HG03575 (cell line): ENCODE results near the gene MROH2A.

Experiments used
- ATAC-seq: cut with Tn5 transposase; IDR thresholded peaks from one replicate; pipeline ENCODE4 v1.9.1; 2021; ENCODE audit not compliant: unreplicated experiment, insufficient number of reproducible peaks, low FRiP score; ENCODE audit errors: extremely low read depth

MROH2A gene

GRCh38 chr2:233758849-233759248 is 19.3 kb upstream of the MROH2A start:
- ATAC-seq: no peak

DNA sequence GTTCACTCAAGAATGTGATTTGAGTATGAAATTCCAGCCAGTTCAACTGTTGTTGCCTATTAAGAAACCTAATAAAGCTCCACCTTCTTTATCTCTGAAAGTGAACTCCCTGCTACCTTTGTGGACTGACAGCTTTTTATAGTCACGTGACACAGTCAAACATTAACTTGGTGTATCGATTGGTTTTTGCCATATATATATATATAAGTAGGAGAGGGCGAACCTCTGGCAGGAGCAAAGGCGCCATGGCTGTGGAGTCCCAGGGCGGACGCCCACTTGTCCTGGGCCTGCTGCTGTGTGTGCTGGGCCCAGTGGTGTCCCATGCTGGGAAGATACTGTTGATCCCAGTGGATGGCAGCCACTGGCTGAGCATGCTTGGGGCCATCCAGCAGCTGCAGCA is 18.1 kb upstream of the MROH2A start, which contains the start of gene UGT1A1:
UGT1A1 (plus strand) TSS at position 228 of the 400 bp plus-strand sequence; CDS start at position 246, 18 bp downstream.
- no peak for ATAC-seq

DNA sequence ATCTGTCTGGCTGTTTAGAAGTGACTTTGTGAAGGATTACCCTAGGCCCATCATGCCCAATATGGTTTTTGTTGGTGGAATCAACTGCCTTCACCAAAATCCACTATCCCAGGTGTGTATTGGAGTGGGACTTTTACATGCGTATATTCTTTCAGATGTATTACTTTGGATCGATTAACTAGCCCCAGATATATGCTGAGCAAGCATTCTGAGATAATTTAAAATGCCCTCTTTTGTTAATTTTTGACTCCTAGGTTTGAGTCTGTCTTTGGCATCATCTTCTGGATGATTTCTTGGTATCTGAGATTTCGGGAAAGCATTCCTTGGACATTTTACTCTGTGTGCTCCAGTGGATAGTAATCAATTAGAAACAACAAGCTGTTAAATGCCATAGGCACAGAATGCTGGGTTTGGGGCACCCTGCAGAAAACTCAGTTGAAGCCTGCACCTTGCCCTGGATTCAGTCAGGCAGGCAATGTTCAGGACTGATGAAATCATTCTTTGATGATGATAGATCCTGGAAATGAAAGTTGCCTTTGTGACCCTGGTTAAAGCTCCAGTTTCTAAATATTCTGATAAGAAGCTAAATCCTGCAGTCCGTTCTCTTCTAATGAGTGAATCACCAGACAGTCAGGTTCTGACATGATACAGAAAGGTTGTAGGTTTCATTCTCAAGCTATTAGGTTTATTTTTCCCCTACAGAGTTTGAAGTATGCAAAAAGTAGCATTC is 16.9 kb upstream of the MROH2A start:
- ATAC-seq: no peak

GRCh38 chr2:233764264-233764663 is 13.9 kb upstream of the MROH2A start:
- ATAC-seq: no peak

DNA sequence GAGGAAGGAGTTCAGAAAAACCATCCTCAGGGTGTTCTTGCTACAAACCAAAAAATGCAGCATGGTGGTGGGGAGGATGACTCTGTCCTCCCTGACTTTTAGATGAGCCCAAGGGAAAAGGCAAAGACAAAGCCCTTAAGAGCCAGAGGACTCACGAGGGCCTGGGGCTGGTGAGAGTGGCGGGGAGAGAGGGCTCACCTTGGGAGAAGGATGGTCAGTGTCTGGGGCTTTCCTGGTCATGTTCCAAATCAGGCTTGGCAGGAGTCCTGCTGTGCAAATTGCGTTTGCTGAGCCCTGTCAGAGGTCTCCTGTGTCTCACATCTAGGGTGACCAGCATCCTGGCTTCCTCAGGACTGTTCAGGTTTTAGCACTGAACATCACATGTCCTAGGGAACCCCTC is 13.4 kb upstream of the MROH2A start:
- ATAC-seq: no peak

- ATAC-seq: no peak
Measured at GRCh38 chr2:233766416-233766815, 11.7 kb upstream of the MROH2A start.

- no peak for ATAC-seq
Measured at GRCh38 chr2:233768076-233768475, 10.1 kb upstream of the MROH2A start.

GRCh38 chr2:233769260-233769659 is 8.9 kb upstream of the MROH2A start:
- no peak for ATAC-seq

DNA sequence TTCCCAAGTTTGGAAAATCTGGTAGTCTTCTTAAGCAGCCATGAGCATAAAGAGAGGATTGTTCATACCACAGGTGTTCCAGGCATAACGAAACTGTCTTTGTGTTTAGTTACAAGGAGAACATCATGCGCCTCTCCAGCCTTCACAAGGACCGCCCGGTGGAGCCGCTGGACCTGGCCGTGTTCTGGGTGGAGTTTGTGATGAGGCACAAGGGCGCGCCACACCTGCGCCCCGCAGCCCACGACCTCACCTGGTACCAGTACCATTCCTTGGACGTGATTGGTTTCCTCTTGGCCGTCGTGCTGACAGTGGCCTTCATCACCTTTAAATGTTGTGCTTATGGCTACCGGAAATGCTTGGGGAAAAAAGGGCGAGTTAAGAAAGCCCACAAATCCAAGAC is 6.0 kb upstream of the MROH2A start:
- ATAC-seq: no peak

DNA sequence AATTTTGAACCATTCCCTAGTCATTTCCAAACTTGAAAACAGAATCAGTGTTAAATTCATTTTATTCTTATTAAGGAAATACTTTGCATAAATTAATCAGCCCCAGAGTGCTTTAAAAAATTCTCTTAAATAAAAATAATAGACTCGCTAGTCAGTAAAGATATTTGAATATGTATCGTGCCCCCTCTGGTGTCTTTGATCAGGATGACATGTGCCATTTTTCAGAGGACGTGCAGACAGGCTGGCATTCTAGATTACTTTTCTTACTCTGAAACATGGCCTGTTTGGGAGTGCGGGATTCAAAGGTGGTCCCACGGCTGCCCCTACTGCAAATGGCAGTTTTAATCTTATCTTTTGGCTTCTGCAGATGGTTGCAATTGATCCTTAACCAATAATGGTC is 5.5 kb upstream of the MROH2A start:
- ATAC-seq: no peak

DNA sequence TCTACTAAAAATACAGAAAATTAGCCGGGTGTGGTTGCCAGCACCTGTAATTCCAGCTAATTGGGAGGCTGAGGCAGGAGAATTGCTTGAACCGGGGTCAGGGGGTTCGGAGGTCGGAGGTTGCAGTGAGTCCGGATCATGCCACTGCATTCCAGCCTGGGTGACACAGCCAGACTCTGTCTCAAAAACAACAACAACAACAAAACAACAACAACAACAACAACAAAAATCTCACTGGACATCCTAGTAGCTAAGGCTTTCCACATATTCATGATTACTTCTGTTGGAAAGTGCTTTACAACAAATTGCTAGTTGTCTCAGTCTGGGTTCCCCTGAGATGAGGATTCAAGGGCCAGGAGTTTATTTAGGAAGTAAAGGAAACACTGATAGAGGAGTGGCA is 4.3 kb upstream of the MROH2A start:
- no peak for ATAC-seq

GRCh38 chr2:233775414-233775813 is 2.7 kb upstream of the MROH2A start:
- no peak for ATAC-seq

DNA sequence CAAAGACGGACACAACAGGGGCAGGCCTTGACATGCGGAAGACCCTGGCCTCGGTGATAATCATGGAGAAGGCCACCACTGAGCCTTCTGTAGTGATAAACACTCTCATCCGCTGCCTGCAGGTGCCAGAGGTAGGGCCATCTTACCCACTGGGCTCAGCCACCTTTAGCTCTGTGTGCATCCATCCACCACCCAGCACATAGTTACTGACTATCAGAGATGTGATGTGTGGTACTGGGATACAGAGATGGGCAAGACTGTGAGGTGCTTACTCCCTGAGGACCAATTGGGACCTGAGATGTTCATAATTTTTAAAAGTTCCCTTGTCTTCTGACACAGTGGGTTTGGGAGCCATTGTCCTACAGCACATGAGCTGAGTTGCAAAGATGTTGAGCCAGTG is 1.6 kb downstream of the MROH2A start:
- ATAC-seq: no peak

DNA sequence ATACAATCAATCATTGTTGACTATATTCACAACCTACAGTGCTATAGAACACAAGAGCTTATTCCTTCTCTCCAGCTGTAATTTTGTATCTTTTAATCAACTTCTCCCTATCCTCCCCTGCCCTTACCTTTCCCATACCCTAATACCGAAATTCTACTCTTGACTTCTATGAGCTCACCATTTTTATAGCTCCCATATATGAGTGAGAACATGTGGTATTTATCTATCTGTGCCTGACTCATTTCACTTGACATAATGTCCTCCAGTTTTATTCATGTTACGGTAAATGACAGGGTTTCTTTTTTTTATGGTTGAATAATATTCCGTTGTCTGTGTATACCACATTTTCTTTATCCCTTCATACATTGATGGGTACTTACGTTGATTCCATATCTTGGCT is 2.6 kb downstream of the MROH2A start:
- ATAC-seq: no peak

DNA sequence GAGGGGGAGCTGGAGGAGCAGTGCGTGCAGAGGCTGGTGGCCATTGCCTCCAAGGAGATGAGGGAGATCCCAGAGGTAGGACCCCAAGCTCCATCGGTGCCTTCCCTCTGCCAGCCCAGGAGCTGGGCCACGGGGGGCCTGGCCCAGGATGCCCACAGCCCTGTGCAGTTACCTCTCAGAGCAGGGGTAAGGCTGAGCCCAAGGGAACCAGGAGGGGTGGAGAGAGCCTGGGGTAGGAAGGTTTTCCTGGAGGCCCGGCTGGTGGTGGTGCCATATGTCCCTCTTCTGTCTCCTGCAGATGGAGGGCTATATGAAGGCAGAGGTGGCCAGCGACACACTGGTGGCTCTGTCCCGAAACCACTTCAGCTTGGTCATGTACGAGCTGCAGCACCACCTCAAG is 11.4 kb downstream of the MROH2A start:
- no peak for ATAC-seq

DNA sequence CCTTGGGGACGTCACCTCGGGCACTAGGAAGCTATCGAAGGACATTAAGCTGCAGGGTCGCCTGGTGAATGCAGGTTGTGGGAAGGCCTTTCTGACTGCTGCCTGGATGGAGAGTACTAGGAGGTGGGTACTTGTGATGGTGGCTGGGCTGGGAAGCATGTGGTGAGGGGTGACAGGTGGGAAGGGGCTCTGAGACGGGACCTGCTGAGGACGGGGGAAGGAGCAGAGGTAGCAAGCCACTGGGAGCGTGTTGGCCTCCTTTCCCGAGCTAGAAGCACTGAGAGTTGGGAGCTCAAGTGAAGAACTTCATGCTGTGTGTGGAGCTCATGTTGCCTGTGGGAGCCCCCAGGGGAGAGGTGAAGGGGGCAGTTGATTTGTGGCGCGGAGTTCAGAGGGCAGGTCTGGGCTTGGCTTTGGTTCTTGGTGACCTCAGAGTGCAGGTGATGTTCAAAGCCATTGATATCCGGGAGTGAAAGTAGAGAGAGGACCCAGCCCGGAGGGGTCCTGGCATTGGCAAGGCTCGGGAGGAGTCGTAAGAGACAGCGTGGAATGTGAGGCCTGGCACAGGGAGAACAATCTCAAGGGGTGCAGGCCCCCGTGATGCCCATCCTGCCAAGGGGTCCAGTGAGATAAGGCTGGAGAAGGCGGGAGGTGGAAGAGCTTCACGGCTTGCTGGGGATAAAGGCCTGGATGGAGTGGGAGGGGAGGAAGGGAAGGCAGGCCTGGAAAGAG is 13.2 kb downstream of the MROH2A start:
- ATAC-seq: no peak

GRCh38 chr2:233791883-233792329 is 13.8 kb downstream of the MROH2A start:
- ATAC-seq: no peak

GRCh38 chr2:233792720-233793119 is 14.6 kb downstream of the MROH2A start:
- no peak for ATAC-seq

- ATAC-seq: no peak
Measured at GRCh38 chr2:233793465-233794127, 15.5 kb downstream of the MROH2A start.

GRCh38 chr2:233794128-233794658 is 16.1 kb downstream of the MROH2A start:
- ATAC-seq: no peak
